NCI-H82 (cell line): ENCODE measurements around the gene ZNF761.
"Not testable (repeated sequence)": the region's sequence is repeated elsewhere in the genome, so short reads cannot be mapped to it uniquely, and the experiment has no call there.

ENCODE experiments used
- DNase-seq: peaks from one replicate; lab custom pipeline; 2025; lab: John Stamatoyannopoulos, UW

Gene ZNF761

GRCh38 chr19:53431399-53432087, at the start of gene ZNF761:
ZNF761 (plus strand) TSS chr19:53431984; CDS start chr19:53447269, 15,285 bp downstream.
- DNase-seq = peak; percentile 94

DNA sequence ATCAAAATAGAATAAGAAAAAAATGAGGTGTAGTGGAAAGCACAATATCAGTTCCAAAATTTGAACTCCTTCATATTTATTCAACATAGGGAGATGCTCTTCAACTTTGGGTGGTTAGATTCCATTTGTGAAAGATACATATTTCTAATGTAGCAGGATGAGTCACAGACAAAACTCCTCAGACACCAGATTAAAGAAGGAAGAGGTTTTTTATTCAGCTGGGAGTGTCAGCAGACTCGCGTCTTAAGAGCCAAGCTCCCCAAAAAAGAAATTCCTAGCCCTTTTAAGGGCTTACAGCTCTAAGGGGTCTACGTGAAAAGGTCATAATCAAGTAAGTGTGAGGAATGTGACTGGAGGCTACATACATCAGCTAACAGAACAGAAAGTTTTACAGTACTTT, 43.6 kb upstream of the ZNF761 start:
- no peak for DNase-seq

GRCh38 chr19:53388904-53389303, 42.9 kb upstream of the ZNF761 start:
- no peak for DNase-seq

GRCh38 chr19:53389571-53389970, 42.2 kb upstream of the ZNF761 start:
- DNase-seq = peak; percentile 42

DNA sequence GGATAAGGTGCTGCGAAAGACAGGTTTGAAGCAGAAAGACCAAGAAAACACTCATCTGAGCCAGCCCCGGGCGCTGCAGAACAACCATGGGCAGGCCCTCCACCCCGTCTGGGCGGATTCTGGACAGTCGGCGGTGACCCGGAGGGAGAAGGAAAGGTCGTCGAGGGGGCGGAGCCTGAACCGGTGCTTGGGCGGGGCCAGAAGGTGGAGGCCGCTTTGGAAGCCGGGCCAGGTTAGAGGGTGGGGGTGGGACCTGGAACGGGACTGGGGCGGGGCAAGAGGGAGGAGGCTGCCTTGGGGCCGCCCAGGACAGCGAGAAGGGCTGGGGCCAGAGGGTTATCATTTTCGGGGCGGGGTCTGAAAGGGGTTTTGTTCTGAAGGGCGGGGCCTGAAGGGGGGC, 41.8 kb upstream of the ZNF761 start:
- DNase-seq = peak; percentile 12

DNA sequence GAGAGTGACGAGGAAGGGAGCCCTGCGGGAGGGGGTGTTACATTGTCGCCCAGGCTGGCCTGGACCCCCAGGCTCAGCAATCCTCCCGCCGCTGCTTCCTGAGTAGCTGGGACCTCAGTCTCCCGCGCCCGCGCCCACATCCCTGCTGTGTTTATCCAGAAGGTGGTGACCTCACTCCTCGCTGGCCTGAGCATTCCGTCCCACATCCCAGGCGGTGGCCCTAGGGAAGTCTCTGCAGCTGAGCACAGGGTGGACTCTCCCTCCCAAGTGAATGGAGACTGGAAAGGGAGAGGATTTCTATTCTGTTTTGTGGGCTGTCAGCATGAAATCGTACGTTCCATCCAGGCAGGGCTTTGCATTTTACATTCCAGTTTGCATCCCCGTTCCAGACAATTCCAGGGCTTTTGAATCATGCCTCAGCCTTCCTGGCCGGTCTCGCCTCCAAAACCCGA, 37.2 kb upstream of the ZNF761 start:
- no peak for DNase-seq

DNA sequence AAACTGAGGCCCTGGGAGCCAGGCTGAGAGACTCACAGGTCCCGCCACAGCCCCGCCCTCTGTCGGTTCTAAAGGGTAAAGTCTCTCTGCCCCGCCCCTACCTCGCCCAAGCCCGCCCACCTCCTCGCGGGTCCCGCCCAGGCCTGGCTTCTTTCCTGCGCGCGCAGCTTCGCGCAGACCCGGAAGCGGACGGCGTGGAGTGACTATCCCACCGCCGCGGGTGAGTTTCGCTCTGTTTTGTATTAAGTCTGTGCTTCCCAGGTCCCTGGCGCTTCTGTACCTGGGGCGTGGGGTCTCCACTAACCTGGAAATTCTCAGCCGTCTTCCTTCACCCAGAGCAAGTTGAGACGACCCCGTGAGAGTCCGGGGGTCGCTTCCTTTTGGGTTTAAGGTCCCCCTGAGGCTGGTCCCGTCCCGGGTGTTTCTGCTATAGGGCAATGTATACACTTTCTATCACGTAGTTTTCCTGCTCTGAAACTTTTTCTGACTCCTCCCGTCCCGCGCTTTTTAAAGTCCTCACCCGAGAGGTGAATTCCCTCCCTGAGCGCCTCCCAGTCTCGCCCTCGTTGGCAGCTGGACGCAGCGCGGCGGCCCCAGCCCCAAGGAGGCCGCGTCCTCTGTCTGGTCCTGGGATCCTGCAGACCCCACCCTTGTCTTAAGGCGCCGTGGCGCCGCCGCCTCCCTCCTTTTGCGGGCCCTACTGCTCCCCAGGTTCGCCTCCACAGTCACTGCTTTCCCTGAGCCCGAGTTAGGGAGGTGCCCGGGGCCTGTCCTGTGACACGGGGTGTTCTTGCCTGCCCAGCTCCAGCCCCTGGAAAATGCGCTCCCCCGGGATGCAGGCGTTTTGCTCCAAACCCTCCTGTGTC, 36.6 kb upstream of the ZNF761 start, which contains the start of gene ZNF765:
ZNF765 (plus strand) TSS at position 176 of the 866 bp plus-strand sequence. CDS start 2,867 bp downstream, outside the sequence.
- DNase-seq = peak; percentile 94

GRCh38 chr19:53395840-53396524, 35.8 kb upstream of the ZNF761 start:
- DNase-seq = not testable (repeated sequence)

DNA sequence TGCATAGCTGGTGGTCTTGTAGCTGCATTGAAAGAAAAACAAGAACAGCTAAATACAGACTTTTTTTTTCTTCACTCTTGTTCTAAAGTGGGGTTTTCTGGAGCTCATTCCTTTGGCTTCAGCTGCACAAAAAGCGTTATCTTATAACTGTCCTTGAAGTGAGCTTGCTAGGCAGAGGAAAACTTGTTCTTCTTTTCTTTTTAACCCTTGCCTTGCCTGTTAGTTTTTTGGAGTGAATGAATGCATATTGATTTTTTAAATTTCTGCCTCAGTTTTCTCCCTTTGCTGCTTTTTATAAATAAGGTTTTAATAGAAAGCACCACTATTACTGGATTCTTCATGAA, 35.3 kb upstream of the ZNF761 start:
- DNase-seq = no peak

- not testable (repeated sequence) for DNase-seq
Observed at GRCh38 chr19:53397918-53398317, 33.9 kb upstream of the ZNF761 start.

- DNase-seq = no peak
Observed at GRCh38 chr19:53409505-53410204, 22.1 kb upstream of the ZNF761 start.

DNA sequence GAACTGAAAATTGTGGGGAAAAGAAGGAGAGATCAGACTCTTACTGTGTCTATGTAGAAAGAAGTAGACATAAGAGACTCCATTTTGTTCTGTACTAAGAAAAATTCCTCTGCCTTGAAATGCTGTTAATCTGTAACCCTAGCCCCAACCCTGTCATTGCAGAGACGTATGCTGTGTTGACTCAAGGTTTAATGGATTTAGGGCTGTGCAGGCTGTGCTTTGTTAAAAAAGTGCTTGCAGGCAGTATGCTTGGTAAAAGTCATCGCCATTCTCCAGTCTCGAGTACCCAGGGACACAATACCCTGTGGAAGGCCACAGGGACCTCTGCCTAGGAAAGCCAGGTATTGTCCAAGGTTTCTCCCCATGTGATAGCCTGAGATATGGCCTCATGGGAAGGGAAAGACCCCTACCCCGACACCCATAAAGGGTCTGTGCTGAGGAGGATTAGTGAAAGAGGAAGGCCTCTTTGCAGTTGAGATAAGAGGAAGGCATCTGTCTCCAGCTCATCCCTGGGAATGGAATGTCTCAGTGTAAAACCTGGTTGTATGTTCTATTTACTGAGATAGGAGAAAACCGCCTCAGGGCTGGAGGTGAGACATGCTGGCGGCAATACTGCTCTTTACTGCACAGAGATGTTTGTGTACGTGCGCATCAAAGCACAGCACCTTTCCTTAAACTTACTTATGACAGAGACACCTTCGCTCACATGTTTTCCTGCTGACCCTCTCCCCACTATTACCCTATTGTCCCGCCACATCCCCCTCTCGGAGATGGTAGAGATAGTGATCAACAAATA, 11.1 kb upstream of the ZNF761 start:
- peak; percentile 25 for DNase-seq

- DNase-seq = no peak
Observed at GRCh38 chr19:53422551-53422950, 9.2 kb upstream of the ZNF761 start.

- not testable (repeated sequence) for DNase-seq
Observed at GRCh38 chr19:53423074-53423473, 8.7 kb upstream of the ZNF761 start.

DNA sequence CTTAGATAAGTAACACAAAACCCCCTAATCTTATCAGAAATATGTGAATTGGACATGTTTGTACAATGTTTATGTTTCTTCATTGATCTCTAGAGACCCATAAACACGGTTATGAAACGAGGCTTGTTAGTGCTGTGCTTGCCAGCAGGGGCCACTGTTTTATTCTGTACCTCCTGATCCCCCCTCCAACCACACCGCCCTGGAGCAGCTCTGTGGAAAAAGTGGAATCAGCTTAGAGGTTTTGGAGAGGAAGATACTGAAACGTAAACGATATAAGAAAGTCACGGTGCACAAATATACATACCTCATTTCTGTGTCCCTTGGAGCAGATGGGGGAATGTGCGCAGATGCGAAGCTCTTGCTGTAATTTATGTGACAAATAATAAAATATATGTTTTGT, 8.1 kb upstream of the ZNF761 start:
- DNase-seq = peak; percentile 48

GRCh38 chr19:53424968-53425597, 6.7 kb upstream of the ZNF761 start:
- DNase-seq = peak; percentile 84

- peak; percentile 31 for DNase-seq
Observed at GRCh38 chr19:53432088-53432661, 391 bp downstream of the ZNF761 start.

DNA sequence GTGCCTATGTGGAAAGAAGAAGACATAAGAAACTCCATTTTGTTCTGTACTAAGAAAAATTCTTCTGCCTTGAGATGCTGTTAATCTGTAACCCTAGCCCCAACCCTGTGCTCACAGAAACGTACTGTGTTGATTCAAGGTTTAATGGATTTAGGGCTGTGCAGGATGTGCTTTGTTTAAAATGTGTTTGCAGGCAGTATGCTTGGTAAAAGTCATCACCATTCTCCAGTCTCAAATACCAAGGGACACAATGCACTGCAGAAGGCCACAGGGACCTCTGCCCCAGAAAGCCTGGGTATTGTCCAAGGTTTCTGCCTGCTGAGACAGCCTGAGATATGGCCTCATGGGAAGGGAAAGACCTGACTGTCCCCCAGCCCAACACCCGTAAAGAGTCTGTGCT, 12.0 kb downstream of the ZNF761 start:
- DNase-seq = not testable (repeated sequence)

DNA sequence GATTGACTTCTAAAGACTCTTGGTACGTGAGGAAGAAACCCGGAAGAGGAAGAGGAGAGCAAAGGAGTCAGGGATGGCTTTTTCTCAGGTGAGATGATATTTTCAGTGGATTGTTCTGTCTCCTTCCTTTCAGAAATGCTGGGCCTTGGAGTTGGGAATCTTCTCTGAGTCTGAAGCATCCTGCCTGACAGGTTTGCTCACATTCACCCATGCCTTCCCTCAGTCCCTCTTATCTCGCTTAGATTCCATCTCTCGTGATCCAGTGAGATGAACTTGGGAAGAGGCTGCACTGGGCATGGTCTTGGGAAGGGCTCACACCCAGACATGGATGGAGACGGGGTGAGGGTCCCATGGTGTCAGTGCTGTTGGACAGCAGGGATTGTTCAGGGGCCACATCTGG, 15.4 kb downstream of the ZNF761 start:
- DNase-seq = not testable (repeated sequence)

DNA sequence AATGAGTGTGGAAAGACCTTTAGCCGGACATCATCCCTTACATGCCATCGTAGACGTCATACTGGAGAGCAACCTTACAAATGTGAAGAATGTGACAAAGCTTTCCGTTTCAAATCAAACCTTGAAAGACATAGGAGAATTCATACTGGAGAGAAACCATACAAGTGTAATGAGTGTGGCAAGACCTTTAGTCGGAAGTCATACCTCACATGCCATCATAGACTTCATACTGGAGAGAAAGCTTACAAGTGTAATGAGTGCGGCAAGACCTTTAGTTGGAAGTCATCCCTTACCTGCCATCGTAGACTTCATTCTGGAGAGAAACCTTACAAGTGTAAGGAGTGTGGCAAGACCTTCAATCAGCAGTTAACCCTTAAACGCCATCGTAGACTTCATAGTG, 24.0 kb downstream of the ZNF761 start:
- DNase-seq = no peak
